ENCODE data around the gene CTSZ. TPM values are rescaled to one million over a fixed set of nuclear protein-coding genes. Genes with fewer than 3 reads are reported as not detected.

Gene CTSZ
- total and polyA plus RNA-seq, 10 of the 15 experiments (the other 5 are each of a cell fraction or from before 2014, with no cell fraction given): 6.0 to 301 (median 154) TPM

DNA sequence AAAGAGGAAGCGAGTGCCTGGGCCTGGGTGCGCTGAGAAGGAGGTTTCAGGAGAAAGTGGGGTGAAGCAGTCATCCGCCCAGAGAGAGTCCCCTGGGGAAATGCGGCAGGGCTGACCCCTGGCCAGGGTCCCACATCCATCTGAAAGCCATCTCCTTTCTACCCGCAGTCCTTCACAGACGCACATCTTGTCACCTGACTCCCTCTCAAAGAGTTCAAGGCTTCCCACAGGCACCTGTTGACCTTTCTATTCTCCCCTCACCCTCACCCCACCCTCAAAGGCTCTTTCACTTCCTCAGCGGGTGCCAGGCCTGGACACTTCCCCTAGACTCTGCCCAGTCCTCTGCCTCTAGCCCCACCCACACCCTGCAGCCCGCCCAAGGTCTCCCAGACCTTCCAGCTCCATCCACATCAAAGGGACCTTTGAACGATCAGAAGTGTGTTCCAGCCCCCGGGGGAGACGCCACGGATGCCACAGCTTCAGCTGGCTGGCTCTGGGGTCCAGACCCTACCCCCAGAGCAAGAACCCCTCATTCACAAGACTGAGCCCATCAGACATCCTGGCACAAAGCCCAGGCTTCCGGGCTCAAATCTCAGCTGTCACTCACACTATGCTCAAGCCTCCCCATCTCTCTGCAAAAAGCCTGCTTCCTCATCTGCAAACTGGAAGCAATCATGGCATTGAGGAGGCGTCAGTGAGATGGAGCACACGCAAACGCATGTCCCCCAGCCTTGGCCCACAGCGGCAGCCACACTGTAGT, 2.1 kb downstream of the CTSZ start (continued):
- no peak for TF ChIP-seq MEF2A (IDR thresholded peaks at IDR 0.05; ENCODE audit: insufficient read depth, low read depth, low read length)
- peak in 1 of 2 experiments; percentile 28; a peak in 2 of 3 replicates for TF ChIP-seq EGR1 (IDR thresholded peaks at IDR 0.05; ENCODE audit: borderline replicate concordance in 1 of 2, low read depth in 2 of 2, low read length in 2 of 2)
- peak; percentile 90 for TF ChIP-seq MTA2 (IDR thresholded peaks at IDR 0.05; ENCODE audit: low read depth)
- no peak for TF ChIP-seq CEBPB (IDR thresholded peaks at IDR 0.05; ENCODE audit: borderline replicate concordance in 1 of 2, low read depth in 2 of 2, low read length in 2 of 2)
- peak; percentile 91 to 93 for TF ChIP-seq BHLHE40 (IDR thresholded peaks at IDR 0.05; ENCODE audit: borderline replicate concordance in 1 of 2, low read depth in 2 of 2, low read length in 1 of 2)

DNA sequence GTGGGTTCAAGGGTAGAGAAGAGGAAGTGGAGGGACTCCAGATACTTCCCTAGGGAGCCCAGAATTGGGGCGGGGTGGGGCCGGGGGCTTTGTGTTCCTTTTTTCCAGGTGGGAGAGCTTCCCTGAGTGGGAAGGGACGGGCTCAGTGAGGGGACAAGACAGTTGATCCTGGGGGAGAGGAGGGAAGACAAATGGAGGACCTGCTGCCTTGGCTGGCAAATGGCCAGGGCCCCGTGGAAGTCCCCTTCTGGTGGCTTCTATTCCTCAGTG, 2.6 kb downstream of the CTSZ start:
- no peak for DNase-seq (ENCODE audit: low read depth, low spot score)
- no TSS peak for BruUV-seq (replicated peaks)

More for the DNA sequence above, 2.6 kb downstream of the CTSZ start:
- FAIRE-seq (no peak), ATAC-seq (no peak)
- in situ Hi-C loops (cut with MboI) (loop anchor here (10.0 kb wide), 2 partner anchors 550 to 1610 kb away; partner anchors contain the start of gene RBM38), intact Hi-C loops (cut with micrococcal nuclease; ENCODE audit: unreplicated experiment) (loop anchor here (2.0 kb wide), 2 partner anchors 20 to 114 kb away; no protein-coding TSS in a partner anchor)
- Histone ChIP-seq H2AFZ (ENCODE audit: control insufficient read depth, low read depth, low read length) (peak overlapping the region; percentile 6; the same call in 1 of the 2 replicates), H4K20me1 (ENCODE audit: control insufficient read depth, insufficient read depth) (0 out of 2 replicates have a peak, but pooled peaks cover 2% of the 10 kb centered on the region), H3K9me3 (replicated peaks; ENCODE audit: control insufficient read depth, insufficient read depth, low read length) (no peaks in the 10 kb centered on the region), H3K36me3 (ENCODE audit: control insufficient read depth in 2 of 2, insufficient read depth in 2 of 2, low read length in 1 of 2) (peaks cover 18 to 26% of the 10 kb centered on the region in 2 experiments), H3K27ac (ENCODE audit: control insufficient read depth, insufficient read depth) (peak overlapping the region; percentile 95), H3K4me3 (peak overlapping the region; percentile 92), H3K79me2 (ENCODE audit: control insufficient read depth, insufficient read depth, low read length) (peaks cover 56% of the 10 kb centered on the region), H3K27me3 (replicated peaks in 1 of 2; ENCODE audit: control insufficient read depth in 2 of 2, insufficient read depth in 2 of 2, low read length in 1 of 2) (no peaks in the 10 kb centered on the region), H3K9ac (ENCODE audit: control insufficient read depth, insufficient read depth, low read length) (peak overlapping the region; percentile 92), H3K4me2 (ENCODE audit: control insufficient read depth, insufficient read depth) (peak overlapping the region; percentile 53), H3K4me1 (ENCODE audit: control insufficient read depth, insufficient read depth, low read length) (peaks cover 35% of the 10 kb centered on the region)
- ChIA-PET POLR2A (interaction anchor here (1.2 kb wide), 1 partner anchor 97 kb away, joined by 4 read pairs; no protein-coding TSS in a partner anchor), SMC1A (ENCODE audit: uncharacterized antibody, unreplicated experiment) (interaction anchor here (0.9 to 2.0 kb wide), 4 partner anchors 28 to 118 kb away, joined by 3 to 14 read pairs (median 6); no protein-coding TSS in a partner anchor), RAD21 (ENCODE audit: unreplicated experiment) (interaction anchor here (1.3 to 2.3 kb wide), 5 partner anchors 26 to 97 kb away, joined by 3 to 11 read pairs (median 3); partner anchors contain the start of gene ATP5F1E), CTCF (interaction anchor here (1.2 kb wide), 1 partner anchor 24 kb away, joined by 4 read pairs; no protein-coding TSS in a partner anchor)
- 0 out of 2 replicates have a peak, but pooled peaks have one; percentile 61 for TF ChIP-seq BACH1 (IDR thresholded peaks at IDR 0.05; ENCODE audit: borderline replicate concordance)
- peak; percentile 94 for TF ChIP-seq SMAD1 (IDR thresholded peaks at IDR 0.05; ENCODE audit: low read depth, partially characterized antibody)
- TF ChIP-seq HDGF (IDR thresholded peaks at IDR 0.05): 0 out of 2 replicates have a peak, but pooled peaks have one; percentile 6
- TF ChIP-seq, protein P1, sequence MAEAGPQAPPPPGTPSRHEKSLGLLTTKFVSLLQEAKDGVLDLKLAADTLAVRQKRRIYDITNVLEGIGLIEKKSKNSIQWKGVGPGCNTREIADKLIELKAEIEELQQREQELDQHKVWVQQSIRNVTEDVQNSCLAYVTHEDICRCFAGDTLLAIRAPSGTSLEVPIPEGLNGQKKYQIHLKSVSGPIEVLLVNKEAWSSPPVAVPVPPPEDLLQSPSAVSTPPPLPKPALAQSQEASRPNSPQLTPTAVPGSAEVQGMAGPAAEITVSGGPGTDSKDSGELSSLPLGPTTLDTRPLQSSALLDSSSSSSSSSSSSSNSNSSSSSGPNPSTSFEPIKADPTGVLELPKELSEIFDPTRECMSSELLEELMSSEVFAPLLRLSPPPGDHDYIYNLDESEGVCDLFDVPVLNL (IDR thresholded peaks at IDR 0.05; ENCODE audit: low read depth, low read length): no peak
- 0% methylated on average over 4 of the region's 4 CpGs for WGBS (ENCODE audit: insufficient coverage, insufficient replicate concordance, low lambda C conversion rate, missing lambda C conversion rate)

Measured in GM12878 (cell line).